D721Med (cell line): ENCODE data around the gene PCNX2.

Source experiments
- DNase-seq: peaks from one replicate; pipeline ENCODE4 v3.0.0; 2011; ENCODE audit warnings: low spot score; ENCODE audit not compliant: insufficient read length
- FAIRE-seq: peaks from 2 replicates; lab custom pipeline; 2011; peaks lifted over from hg19 to GRCh38; lab: Jason Lieb, UNC
- TF ChIP-seq, protein P1 (sequence below): IDR thresholded peaks from 2 replicates; pipeline ENCODE4 v1.5.1; 2012; ENCODE audit warnings: mild to moderate bottlenecking, control low read depth; ENCODE audit not compliant: insufficient read depth; ENCODE audit errors: missing control alignments

Gene PCNX2

GRCh38 chr1:233168384-233168783 is 127.1 kb downstream of the PCNX2 start:
- no peak for FAIRE-seq
- TF ChIP-seq, protein P1, sequence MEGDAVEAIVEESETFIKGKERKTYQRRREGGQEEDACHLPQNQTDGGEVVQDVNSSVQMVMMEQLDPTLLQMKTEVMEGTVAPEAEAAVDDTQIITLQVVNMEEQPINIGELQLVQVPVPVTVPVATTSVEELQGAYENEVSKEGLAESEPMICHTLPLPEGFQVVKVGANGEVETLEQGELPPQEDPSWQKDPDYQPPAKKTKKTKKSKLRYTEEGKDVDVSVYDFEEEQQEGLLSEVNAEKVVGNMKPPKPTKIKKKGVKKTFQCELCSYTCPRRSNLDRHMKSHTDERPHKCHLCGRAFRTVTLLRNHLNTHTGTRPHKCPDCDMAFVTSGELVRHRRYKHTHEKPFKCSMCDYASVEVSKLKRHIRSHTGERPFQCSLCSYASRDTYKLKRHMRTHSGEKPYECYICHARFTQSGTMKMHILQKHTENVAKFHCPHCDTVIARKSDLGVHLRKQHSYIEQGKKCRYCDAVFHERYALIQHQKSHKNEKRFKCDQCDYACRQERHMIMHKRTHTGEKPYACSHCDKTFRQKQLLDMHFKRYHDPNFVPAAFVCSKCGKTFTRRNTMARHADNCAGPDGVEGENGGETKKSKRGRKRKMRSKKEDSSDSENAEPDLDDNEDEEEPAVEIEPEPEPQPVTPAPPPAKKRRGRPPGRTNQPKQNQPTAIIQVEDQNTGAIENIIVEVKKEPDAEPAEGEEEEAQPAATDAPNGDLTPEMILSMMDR: no peak
- no peak for DNase-seq

- TF ChIP-seq, protein P1: no peak
- DNase-seq: no peak
- no peak for FAIRE-seq
These were observed 128.6 kb downstream of the PCNX2 start for GRCh38 chr1:233166896-233167295.

DNA sequence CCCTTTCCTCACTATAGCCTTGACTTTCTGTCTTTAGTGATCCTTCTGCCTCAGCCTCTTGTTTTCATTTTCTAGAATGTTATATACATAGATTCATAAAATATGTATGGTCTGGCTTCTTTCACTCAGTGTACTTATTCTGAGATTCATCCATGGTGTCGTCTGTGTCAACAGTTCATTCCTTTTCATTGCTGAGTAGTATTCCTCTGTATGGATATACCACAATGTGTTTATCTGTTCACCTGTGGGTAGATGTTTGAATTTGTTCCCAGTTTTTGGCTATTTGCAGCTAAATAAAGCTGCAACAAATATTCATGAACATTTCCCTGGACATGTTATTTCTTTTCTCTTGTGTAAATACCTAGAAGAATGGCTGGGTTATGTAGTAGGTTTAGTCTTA is 131.8 kb downstream of the PCNX2 start:
- DNase-seq: no peak
- peak; percentile 70 for FAIRE-seq
- TF ChIP-seq, protein P1: no peak

DNA sequence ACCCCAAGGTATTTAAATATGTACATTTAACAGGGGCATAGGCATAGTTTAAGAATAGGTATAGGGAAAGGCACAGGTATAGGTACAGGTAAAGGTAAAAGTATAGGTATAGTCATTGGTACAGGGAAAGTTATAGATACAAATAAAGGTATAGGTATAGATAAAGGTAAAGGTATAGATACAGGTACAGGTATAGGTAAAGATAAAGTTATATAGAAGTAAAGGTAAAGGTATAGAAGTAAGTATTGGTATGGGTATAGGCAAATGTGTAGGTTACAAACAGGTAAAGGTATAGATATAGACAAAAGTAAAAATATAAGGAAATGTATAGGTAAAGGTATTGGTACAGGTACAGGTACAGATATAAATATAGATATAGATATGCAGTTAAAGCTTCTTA is 137.2 kb downstream of the PCNX2 start:
- TF ChIP-seq, protein P1: no peak
- no peak for FAIRE-seq

DNA sequence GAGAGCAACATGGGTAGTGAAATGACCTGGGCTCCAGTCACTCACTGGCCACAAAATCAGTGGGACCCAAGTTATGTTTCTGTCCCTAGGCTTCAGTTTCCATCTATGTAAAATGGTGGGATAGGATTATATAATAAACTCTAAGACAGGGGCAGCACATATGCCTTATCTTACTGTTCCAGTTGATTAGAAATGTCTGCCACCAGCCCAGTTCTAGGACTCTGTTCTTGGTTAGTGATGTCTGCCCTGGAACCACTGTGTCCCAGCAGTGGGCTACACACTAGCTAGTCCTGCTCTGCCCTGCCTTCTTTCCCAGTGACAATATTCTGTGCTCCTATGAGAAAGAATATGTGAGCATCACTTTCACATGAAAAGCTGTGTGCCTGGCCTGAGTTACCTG is 138.3 kb downstream of the PCNX2 start:
- TF ChIP-seq, protein P1: no peak
- no peak for DNase-seq
- no peak for FAIRE-seq

More for the DNA sequence above, 137.2 kb downstream of the PCNX2 start:
- DNase-seq: no peak

GRCh38 chr1:233151861-233152260 is 143.7 kb downstream of the PCNX2 start:
- FAIRE-seq (no peak), DNase-seq (no peak)
- TF ChIP-seq, protein P1: no peak

DNA sequence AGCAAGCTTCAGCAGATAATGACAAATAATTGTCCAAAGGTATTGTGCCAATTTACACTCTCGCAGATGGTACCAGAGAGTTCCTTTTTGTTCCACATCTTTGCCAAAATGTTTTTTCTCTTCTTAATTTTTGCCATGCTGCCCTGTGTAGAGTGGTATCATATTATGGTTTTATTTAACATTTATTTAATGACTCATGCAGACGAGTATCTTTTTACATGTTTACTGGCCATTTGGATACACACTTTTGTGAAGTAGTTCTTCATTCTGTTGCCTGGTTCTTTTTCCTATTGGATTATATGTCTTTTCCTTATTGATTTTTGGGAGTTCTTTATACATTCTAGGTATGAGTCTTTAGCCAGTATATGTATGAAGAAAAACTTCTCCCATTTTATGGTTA is 151.1 kb downstream of the PCNX2 start:
- DNase-seq: no peak
- peak; percentile 51 for FAIRE-seq
- TF ChIP-seq, protein P1: no peak
